ENCODE measurements around the gene MUCL1. TPM values are rescaled to one million over a fixed set of nuclear protein-coding genes. Genes with fewer than 3 reads are reported as not detected.

Gene MUCL1
- polyA plus RNA-seq, 4 donors, result not detected

- Histone ChIP-seq H3K4me3 (ENCODE audit: low read depth in 1 of 3, low read length in 3 of 3) (no peak overlapping the region), H3K9me3 (ENCODE audit: control insufficient read depth in 2 of 2, insufficient read depth in 1 of 2, low read depth in 1 of 2, low read length in 1 of 2) (no peaks in the 10 kb centered on the region), H3K27ac (ENCODE audit: low read depth in 1 of 3, low read length in 2 of 3) (no peak overlapping the region), H3K36me3 (ENCODE audit: control insufficient read depth in 3 of 3, insufficient read depth in 2 of 3, low read depth in 1 of 3, low read length in 3 of 3) (no peaks in the 10 kb centered on the region), H3K27me3 (ENCODE audit: control insufficient read depth in 3 of 3, insufficient read depth in 3 of 3, low read length in 3 of 3) (peaks cover 0 to 6% (median 0%) of the 10 kb centered on the region in 3 donors), H3K4me1 (ENCODE audit: control insufficient read depth in 3 of 3, insufficient read depth in 2 of 3, low read depth in 1 of 3, low read length in 2 of 3) (no peaks in the 10 kb centered on the region)
- DNase-seq, result no peak
- FAIRE-seq, result no peak
- 79 to 83% (median 82%) methylated on average over 1 of the region's 1 CpG for WGBS, 3 donors
Observed at GRCh38 chr12:54858562-54858961, 4.2 kb downstream of the MUCL1 start.

GRCh38 chr12:54859502-54859901, 5.2 kb downstream of the MUCL1 start:
- no peak for DNase-seq
- Histone ChIP-seq H3K27ac (ENCODE audit: low read depth in 1 of 3, low read length in 2 of 3) (no peak overlapping the region), H3K36me3 (ENCODE audit: control insufficient read depth in 3 of 3, insufficient read depth in 2 of 3, low read depth in 1 of 3, low read length in 3 of 3) (no peaks in the 10 kb centered on the region), H3K4me3 (ENCODE audit: low read depth in 1 of 3, low read length in 3 of 3) (no peak overlapping the region), H3K27me3 (ENCODE audit: control insufficient read depth in 3 of 3, insufficient read depth in 3 of 3, low read length in 3 of 3) (peaks cover 0 to 6% (median 0%) of the 10 kb centered on the region in 3 donors), H3K4me1 (ENCODE audit: control insufficient read depth in 3 of 3, insufficient read depth in 2 of 3, low read depth in 1 of 3, low read length in 2 of 3) (no peaks in the 10 kb centered on the region), H3K9me3 (ENCODE audit: control insufficient read depth in 2 of 2, insufficient read depth in 1 of 2, low read depth in 1 of 2, low read length in 1 of 2) (no peaks in the 10 kb centered on the region)
- no peak for FAIRE-seq
- WGBS, 3 donors, result 64 to 76% (median 68%) methylated on average over 4 of the region's 4 CpGs

GRCh38 chr12:54861927-54862326, 7.6 kb downstream of the MUCL1 start:
- no peaks in the 10 kb centered on the region for H3K36me3 ChIP-seq (ENCODE audit: control insufficient read depth in 3 of 3, insufficient read depth in 2 of 3, low read depth in 1 of 3, low read length in 3 of 3)
- FAIRE-seq, result no peak
- H3K4me3 ChIP-seq (ENCODE audit: low read depth in 1 of 3, low read length in 3 of 3), result no peak overlapping the region
- H3K9me3 ChIP-seq (ENCODE audit: control insufficient read depth in 2 of 2, insufficient read depth in 1 of 2, low read depth in 1 of 2, low read length in 1 of 2), result no peaks in the 10 kb centered on the region
- H3K4me1 ChIP-seq (ENCODE audit: control insufficient read depth in 3 of 3, insufficient read depth in 2 of 3, low read depth in 1 of 3, low read length in 2 of 3), result no peaks in the 10 kb centered on the region
- 67 to 86% (median 83%) methylated on average over 1 of the region's 1 CpG for WGBS, 3 donors
- H3K27me3 ChIP-seq (ENCODE audit: control insufficient read depth in 3 of 3, insufficient read depth in 3 of 3, low read length in 3 of 3), result peaks cover 0 to 3% (median 0%) of the 10 kb centered on the region in 3 donors
- no peak for DNase-seq
- no peak overlapping the region for H3K27ac ChIP-seq (ENCODE audit: low read depth in 1 of 3, low read length in 2 of 3)

- FAIRE-seq, result no peak
- no peak overlapping the region for H3K27ac ChIP-seq (ENCODE audit: low read depth in 1 of 3, low read length in 2 of 3)
Observed at GRCh38 chr12:54863948-54864618, 9.8 kb downstream of the MUCL1 start.

GRCh38 chr12:54865683-54866324, 11.5 kb downstream of the MUCL1 start:
- no peak for DNase-seq
- 65 to 79% (median 70%) methylated on average over 4 of the region's 4 CpGs for WGBS, 3 donors
- Histone ChIP-seq H3K27ac (ENCODE audit: low read depth in 1 of 3, low read length in 2 of 3) (no peak overlapping the region), H3K4me1 (ENCODE audit: control insufficient read depth in 3 of 3, insufficient read depth in 2 of 3, low read depth in 1 of 3, low read length in 2 of 3) (no peaks in the 10 kb centered on the region), H3K4me3 (ENCODE audit: low read depth in 1 of 3, low read length in 3 of 3) (no peak overlapping the region), H3K36me3 (ENCODE audit: control insufficient read depth in 3 of 3, insufficient read depth in 2 of 3, low read depth in 1 of 3, low read length in 3 of 3) (no peaks in the 10 kb centered on the region), H3K27me3 (ENCODE audit: control insufficient read depth in 3 of 3, insufficient read depth in 3 of 3, low read length in 3 of 3) (no peaks in the 10 kb centered on the region), H3K9me3 (ENCODE audit: control insufficient read depth in 2 of 2, insufficient read depth in 1 of 2, low read depth in 1 of 2, low read length in 1 of 2) (no peaks in the 10 kb centered on the region)
- no peak for FAIRE-seq

More at GRCh38 chr12:54863948-54864618, 9.8 kb downstream of the MUCL1 start:
- WGBS, 3 donors, result 38 to 57% (median 48%) methylated on average over 1 of the region's 1 CpG
- no peak for DNase-seq
- Histone ChIP-seq H3K27me3 (ENCODE audit: control insufficient read depth in 3 of 3, insufficient read depth in 3 of 3, low read length in 3 of 3) (peaks cover 0 to under 1% (median 0%) of the 10 kb centered on the region in 3 donors), H3K36me3 (ENCODE audit: control insufficient read depth in 3 of 3, insufficient read depth in 2 of 3, low read depth in 1 of 3, low read length in 3 of 3) (no peaks in the 10 kb centered on the region), H3K9me3 (ENCODE audit: control insufficient read depth in 2 of 2, insufficient read depth in 1 of 2, low read depth in 1 of 2, low read length in 1 of 2) (no peaks in the 10 kb centered on the region), H3K4me1 (ENCODE audit: control insufficient read depth in 3 of 3, insufficient read depth in 2 of 3, low read depth in 1 of 3, low read length in 2 of 3) (no peaks in the 10 kb centered on the region), H3K4me3 (ENCODE audit: low read depth in 1 of 3, low read length in 3 of 3) (no peak overlapping the region)

- Histone ChIP-seq H3K4me3 (ENCODE audit: low read depth in 1 of 3, low read length in 3 of 3) (no peak overlapping the region), H3K27ac (ENCODE audit: low read depth in 1 of 3, low read length in 2 of 3) (no peak overlapping the region), H3K36me3 (ENCODE audit: control insufficient read depth in 3 of 3, insufficient read depth in 2 of 3, low read depth in 1 of 3, low read length in 3 of 3) (no peaks in the 10 kb centered on the region), H3K4me1 (ENCODE audit: control insufficient read depth in 3 of 3, insufficient read depth in 2 of 3, low read depth in 1 of 3, low read length in 2 of 3) (no peaks in the 10 kb centered on the region), H3K27me3 (ENCODE audit: control insufficient read depth in 3 of 3, insufficient read depth in 3 of 3, low read length in 3 of 3) (no peaks in the 10 kb centered on the region), H3K9me3 (ENCODE audit: control insufficient read depth in 2 of 2, insufficient read depth in 1 of 2, low read depth in 1 of 2, low read length in 1 of 2) (no peaks in the 10 kb centered on the region)
- FAIRE-seq (no peak), DNase-seq (no peak)
- WGBS, 3 donors, result 59 to 73% (median 60%) methylated on average over 2 of the region's 2 CpGs
Observed at GRCh38 chr12:54868690-54869089, 14.4 kb downstream of the MUCL1 start.

GRCh38 chr12:54870048-54870447, 15.7 kb downstream of the MUCL1 start:
- WGBS, 3 donors, result 35 to 87% (median 50%) methylated on average over 1 of the region's 1 CpG
- Histone ChIP-seq H3K9me3 (ENCODE audit: control insufficient read depth in 2 of 2, insufficient read depth in 1 of 2, low read depth in 1 of 2, low read length in 1 of 2) (no peaks in the 10 kb centered on the region), H3K27me3 (ENCODE audit: control insufficient read depth in 3 of 3, insufficient read depth in 3 of 3, low read length in 3 of 3) (no peaks in the 10 kb centered on the region), H3K36me3 (ENCODE audit: control insufficient read depth in 3 of 3, insufficient read depth in 2 of 3, low read depth in 1 of 3, low read length in 3 of 3) (no peaks in the 10 kb centered on the region), H3K27ac (ENCODE audit: low read depth in 1 of 3, low read length in 2 of 3) (no peak overlapping the region), H3K4me1 (ENCODE audit: control insufficient read depth in 3 of 3, insufficient read depth in 2 of 3, low read depth in 1 of 3, low read length in 2 of 3) (no peaks in the 10 kb centered on the region), H3K4me3 (ENCODE audit: low read depth in 1 of 3, low read length in 3 of 3) (no peak overlapping the region)
- DNase-seq (no peak), FAIRE-seq (no peak)

- no peak for FAIRE-seq
- H3K4me1 ChIP-seq (ENCODE audit: control insufficient read depth in 3 of 3, insufficient read depth in 2 of 3, low read depth in 1 of 3, low read length in 2 of 3), result no peaks in the 10 kb centered on the region
- H3K27ac ChIP-seq (ENCODE audit: low read depth in 1 of 3, low read length in 2 of 3), result no peak overlapping the region
- H3K4me3 ChIP-seq (ENCODE audit: low read depth in 1 of 3, low read length in 3 of 3), result no peak overlapping the region
- WGBS, 3 donors, result 56 to 79% (median 63%) methylated on average over 5 of the region's 5 CpGs
- H3K36me3 ChIP-seq (ENCODE audit: control insufficient read depth in 3 of 3, insufficient read depth in 2 of 3, low read depth in 1 of 3, low read length in 3 of 3), result no peaks in the 10 kb centered on the region
- no peaks in the 10 kb centered on the region for H3K27me3 ChIP-seq (ENCODE audit: control insufficient read depth in 3 of 3, insufficient read depth in 3 of 3, low read length in 3 of 3)
- H3K9me3 ChIP-seq (ENCODE audit: control insufficient read depth in 2 of 2, insufficient read depth in 1 of 2, low read depth in 1 of 2, low read length in 1 of 2), result no peaks in the 10 kb centered on the region
- DNase-seq, result no peak
Observed at GRCh38 chr12:54870617-54871016, 16.3 kb downstream of the MUCL1 start.

Measured in small intestine (tissue), 7 donors.